Measurements from ENCODE around the gene DIP2C. TPM values are rescaled to one million over a fixed set of nuclear protein-coding genes. Genes with fewer than 3 reads are reported as not detected.

The DIP2C gene
- polyA plus RNA-seq, 3 donors, result 0.11 TPM; not detected in 2

DNA sequence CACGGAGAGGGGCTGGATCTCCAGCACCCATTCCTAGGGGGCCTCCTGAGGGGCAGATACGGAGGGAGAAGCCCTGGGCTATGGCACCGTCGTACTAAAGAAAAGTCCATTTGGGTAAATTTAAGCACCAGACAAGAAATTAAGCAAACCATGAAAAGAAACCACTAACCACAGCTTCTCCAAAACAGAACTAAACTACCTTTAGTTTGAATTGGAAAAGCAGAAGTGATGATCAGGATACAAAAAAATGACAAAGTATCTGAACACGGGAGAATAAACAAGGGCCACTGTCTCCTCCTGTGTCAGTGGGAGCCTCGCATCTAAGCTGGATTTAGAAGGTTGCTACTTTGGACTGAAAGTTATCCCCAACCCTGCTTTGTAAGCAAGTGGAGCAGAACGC is 69.1 kb downstream of the DIP2C start:
- peak in 1 of 3 donors; percentile 3 for DNase-seq
- Histone ChIP-seq H3K27ac (ENCODE audit: low read depth in 1 of 2, low read length in 2 of 2) (no peak overlapping the region), H3K36me3 (replicated peaks in 1 of 2; ENCODE audit: control insufficient read depth in 1 of 2, insufficient read depth in 2 of 2, low read length in 2 of 2) (no peaks in the 10 kb centered on the region), H3K4me1 (ENCODE audit: control insufficient read depth in 1 of 2, insufficient read depth in 2 of 2, low read length in 2 of 2) (peaks cover 13 to 15% of the 10 kb centered on the region in 2 donors), H3K27me3 (ENCODE audit: control insufficient read depth in 2 of 2, insufficient read depth in 2 of 2, low read length in 2 of 2) (peaks cover 0 to 78% of the 10 kb centered on the region in 2 donors), H4K20me1 (ENCODE audit: insufficient read depth, low read length) (no peaks in the 10 kb centered on the region), H3K9me3 (replicated peaks in 1 of 2; ENCODE audit: control insufficient read depth in 1 of 2, insufficient read depth in 1 of 2, low read length in 2 of 2) (no peaks in the 10 kb centered on the region), H3K79me2 (ENCODE audit: insufficient read depth, low read length) (no peaks in the 10 kb centered on the region), H2AFZ (ENCODE audit: insufficient read depth, low read depth, low read length, poor library complexity, severe bottlenecking) (no peak overlapping the region), H3K4me2 (replicated peaks; ENCODE audit: extremely low read depth, low read length, poor library complexity, severe bottlenecking) (peak overlapping the region; percentile 38), H3K4me3 (replicated peaks in 1 of 3; ENCODE audit: low read depth in 2 of 3, low read length in 3 of 3) (no peak overlapping the region), H3K9ac (ENCODE audit: insufficient read depth, low read length, poor library complexity, severe bottlenecking) (no peak overlapping the region)
- 5% methylated on average over 2 of the region's 7 CpGs for WGBS (ENCODE audit: insufficient coverage)
- H3K36me3 Mint-ChIP-seq, result no peaks in the 10 kb centered on the region
- peak overlapping the region in 1 of 2 donors; percentile 75 for H3K4me3 Mint-ChIP-seq
- H3K9me3 Mint-ChIP-seq, result peaks cover 0 to 2% (median 0%) of the 10 kb centered on the region in 7 donors
- intact Hi-C loops (cut with micrococcal nuclease), result no loop called here
- peaks cover 52 to 91% (median 58%) of the 10 kb centered on the region in 3 donors for H3K27me3 Mint-ChIP-seq (ENCODE audit: low read depth in 3 of 3)
- H3K27ac Mint-ChIP-seq, result no peak overlapping the region
- peaks cover 17% of the 10 kb centered on the region for H3K4me1 Mint-ChIP-seq
- TF ChIP-seq, protein P1, sequence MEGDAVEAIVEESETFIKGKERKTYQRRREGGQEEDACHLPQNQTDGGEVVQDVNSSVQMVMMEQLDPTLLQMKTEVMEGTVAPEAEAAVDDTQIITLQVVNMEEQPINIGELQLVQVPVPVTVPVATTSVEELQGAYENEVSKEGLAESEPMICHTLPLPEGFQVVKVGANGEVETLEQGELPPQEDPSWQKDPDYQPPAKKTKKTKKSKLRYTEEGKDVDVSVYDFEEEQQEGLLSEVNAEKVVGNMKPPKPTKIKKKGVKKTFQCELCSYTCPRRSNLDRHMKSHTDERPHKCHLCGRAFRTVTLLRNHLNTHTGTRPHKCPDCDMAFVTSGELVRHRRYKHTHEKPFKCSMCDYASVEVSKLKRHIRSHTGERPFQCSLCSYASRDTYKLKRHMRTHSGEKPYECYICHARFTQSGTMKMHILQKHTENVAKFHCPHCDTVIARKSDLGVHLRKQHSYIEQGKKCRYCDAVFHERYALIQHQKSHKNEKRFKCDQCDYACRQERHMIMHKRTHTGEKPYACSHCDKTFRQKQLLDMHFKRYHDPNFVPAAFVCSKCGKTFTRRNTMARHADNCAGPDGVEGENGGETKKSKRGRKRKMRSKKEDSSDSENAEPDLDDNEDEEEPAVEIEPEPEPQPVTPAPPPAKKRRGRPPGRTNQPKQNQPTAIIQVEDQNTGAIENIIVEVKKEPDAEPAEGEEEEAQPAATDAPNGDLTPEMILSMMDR (IDR thresholded peaks at IDR 0.05), result no peak

DNA sequence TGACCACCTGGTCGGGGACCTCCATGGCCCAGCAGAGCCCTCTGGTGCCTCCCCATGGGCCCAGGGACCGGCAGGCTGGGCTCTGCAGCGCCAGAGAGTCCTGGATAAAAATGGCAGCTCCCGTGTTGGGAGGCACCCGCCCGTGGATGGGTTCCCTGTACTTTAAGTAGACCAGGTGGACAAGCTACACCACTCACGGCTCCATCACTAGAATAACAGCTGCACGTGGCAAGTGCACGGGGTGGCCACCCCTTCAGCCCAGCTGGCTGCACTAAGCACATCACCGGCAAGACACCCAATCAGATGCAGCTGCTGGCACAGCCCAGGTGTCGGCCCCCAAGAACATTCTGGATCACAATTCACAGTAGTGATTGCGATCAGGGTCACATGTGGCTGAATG is 69.8 kb downstream of the DIP2C start:
- H3K9me3 Mint-ChIP-seq, result peaks cover 0 to 2% (median 0%) of the 10 kb centered on the region in 7 donors
- no peak for DNase-seq
- WGBS (ENCODE audit: insufficient coverage), result 84% methylated on average over 11 of the region's 12 CpGs
- Histone ChIP-seq H3K4me3 (replicated peaks in 1 of 3; ENCODE audit: low read depth in 2 of 3, low read length in 3 of 3) (no peak overlapping the region), H3K27ac (ENCODE audit: low read depth in 1 of 2, low read length in 2 of 2) (no peak overlapping the region), H3K36me3 (replicated peaks in 1 of 2; ENCODE audit: control insufficient read depth in 1 of 2, insufficient read depth in 2 of 2, low read length in 2 of 2) (no peaks in the 10 kb centered on the region), H3K4me2 (replicated peaks; ENCODE audit: extremely low read depth, low read length, poor library complexity, severe bottlenecking) (peak overlapping the region; percentile 38), H3K79me2 (ENCODE audit: insufficient read depth, low read length) (no peaks in the 10 kb centered on the region), H2AFZ (ENCODE audit: insufficient read depth, low read depth, low read length, poor library complexity, severe bottlenecking) (no peak overlapping the region), H3K27me3 (ENCODE audit: control insufficient read depth in 2 of 2, insufficient read depth in 2 of 2, low read length in 2 of 2) (peaks cover 0 to 74% of the 10 kb centered on the region in 2 donors), H3K9ac (ENCODE audit: insufficient read depth, low read length, poor library complexity, severe bottlenecking) (no peak overlapping the region), H3K4me1 (ENCODE audit: control insufficient read depth in 1 of 2, insufficient read depth in 2 of 2, low read length in 2 of 2) (peaks cover 13 to 15% of the 10 kb centered on the region in 2 donors), H4K20me1 (ENCODE audit: insufficient read depth, low read length) (no peaks in the 10 kb centered on the region), H3K9me3 (replicated peaks in 1 of 2; ENCODE audit: control insufficient read depth in 1 of 2, insufficient read depth in 1 of 2, low read length in 2 of 2) (no peaks in the 10 kb centered on the region)
- no peak overlapping the region for H3K27ac Mint-ChIP-seq
- no peaks in the 10 kb centered on the region for H3K36me3 Mint-ChIP-seq
- peaks cover 55 to 91% (median 65%) of the 10 kb centered on the region in 3 donors for H3K27me3 Mint-ChIP-seq (ENCODE audit: low read depth in 3 of 3)
- peaks cover 17% of the 10 kb centered on the region for H3K4me1 Mint-ChIP-seq
- peak overlapping the region; percentile 6 to 75 for H3K4me3 Mint-ChIP-seq
- intact Hi-C loops (cut with micrococcal nuclease), result no loop called here
- TF ChIP-seq, protein P1 (IDR thresholded peaks at IDR 0.05), result no peak

Data from CD14-positive monocyte (primary cell).